HG02943 (cell line): ENCODE data around the gene OR51V1.

Experiments used
- ATAC-seq: cut with Tn5 transposase; IDR thresholded peaks from one replicate; pipeline ENCODE4 v1.9.1; 2021; ENCODE audit warnings: mild to moderate bottlenecking, low read depth, moderate library complexity; ENCODE audit not compliant: unreplicated experiment

The OR51V1 gene

GRCh38 chr11:5232176-5232575, 31.7 kb upstream of the OR51V1 start:
- ATAC-seq, result no peak

DNA sequence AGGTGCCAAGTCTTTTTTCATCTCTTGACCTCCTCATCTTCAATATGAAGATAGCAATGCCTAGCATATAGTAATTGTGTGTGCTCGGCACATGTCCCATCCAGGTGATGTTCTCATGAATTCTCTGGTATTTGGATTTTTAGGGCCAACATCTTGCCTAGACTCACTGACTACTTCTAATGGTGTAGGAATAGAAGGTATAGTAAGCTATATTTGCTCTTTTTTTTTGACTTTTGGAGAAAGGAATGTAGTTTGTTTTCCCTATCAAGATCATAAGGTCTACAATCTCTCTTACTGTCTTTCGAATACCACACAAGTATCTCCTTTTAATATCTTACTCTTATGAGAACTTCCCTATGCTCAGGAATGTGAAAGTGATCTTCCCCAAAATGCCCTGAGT, 30.6 kb upstream of the OR51V1 start:
- ATAC-seq, result no peak

- no peak for ATAC-seq
These were observed 29.8 kb upstream of the OR51V1 start for GRCh38 chr11:5230266-5230665.

GRCh38 chr11:5229796-5230195, 29.3 kb upstream of the OR51V1 start:
- no peak for ATAC-seq

- ATAC-seq, result no peak
These were observed 28.9 kb upstream of the OR51V1 start for GRCh38 chr11:5229356-5229755.

DNA sequence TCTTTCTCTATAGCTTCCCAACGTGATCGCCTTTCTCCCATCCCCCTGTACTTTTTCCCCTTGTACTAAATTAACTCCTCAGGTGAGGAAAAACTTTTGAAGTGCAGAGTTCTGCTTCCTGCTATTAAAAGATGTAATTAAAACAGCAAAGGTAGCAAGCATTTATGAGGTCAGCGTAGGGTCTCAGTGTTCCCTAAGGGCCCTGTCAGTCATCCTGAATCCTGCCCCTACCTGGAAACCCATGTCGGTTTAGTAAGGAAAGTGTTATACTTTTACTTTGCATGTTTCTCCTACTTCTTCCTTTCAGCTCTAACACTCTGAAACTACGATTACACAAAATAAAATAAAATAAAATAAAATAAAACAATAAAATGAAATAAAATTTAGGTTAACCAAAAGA, 27.6 kb upstream of the OR51V1 start:
- no peak for ATAC-seq

DNA sequence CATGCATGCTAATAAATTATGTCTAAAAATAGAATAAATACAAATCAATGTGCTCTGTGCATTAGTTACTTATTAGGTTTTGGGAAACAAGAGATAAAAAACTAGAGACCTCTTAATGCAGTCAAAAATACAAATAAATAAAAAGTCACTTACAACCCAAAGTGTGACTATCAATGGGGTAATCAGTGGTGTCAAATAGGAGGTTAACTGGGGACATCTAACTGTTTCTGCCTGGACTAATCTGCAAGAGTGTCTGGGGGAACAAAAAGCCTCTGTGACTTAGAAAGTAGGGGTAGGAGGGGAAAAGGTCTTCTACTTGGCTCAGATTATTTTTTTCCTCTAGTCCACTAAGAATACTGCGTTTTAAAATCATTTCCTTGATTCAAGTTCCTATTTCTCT, 27.2 kb upstream of the OR51V1 start:
- no peak for ATAC-seq

- no peak for ATAC-seq
These were observed 26.3 kb upstream of the OR51V1 start, which contains the start of gene HBB for GRCh38 chr11:5226732-5227310. HBB (minus strand) TSS chr11:5227071; CDS start chr11:5227021, 50 bp downstream.

DNA sequence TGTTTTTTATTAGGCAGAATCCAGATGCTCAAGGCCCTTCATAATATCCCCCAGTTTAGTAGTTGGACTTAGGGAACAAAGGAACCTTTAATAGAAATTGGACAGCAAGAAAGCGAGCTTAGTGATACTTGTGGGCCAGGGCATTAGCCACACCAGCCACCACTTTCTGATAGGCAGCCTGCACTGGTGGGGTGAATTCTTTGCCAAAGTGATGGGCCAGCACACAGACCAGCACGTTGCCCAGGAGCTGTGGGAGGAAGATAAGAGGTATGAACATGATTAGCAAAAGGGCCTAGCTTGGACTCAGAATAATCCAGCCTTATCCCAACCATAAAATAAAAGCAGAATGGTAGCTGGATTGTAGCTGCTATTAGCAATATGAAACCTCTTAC, 25.0 kb upstream of the OR51V1 start:
- no peak for ATAC-seq

- ATAC-seq, result no peak
These were observed 24.3 kb upstream of the OR51V1 start for GRCh38 chr11:5224538-5225479.

GRCh38 chr11:5223686-5224085, 23.2 kb upstream of the OR51V1 start:
- no peak for ATAC-seq

GRCh38 chr11:5223146-5223545, 22.7 kb upstream of the OR51V1 start:
- ATAC-seq, result no peak

DNA sequence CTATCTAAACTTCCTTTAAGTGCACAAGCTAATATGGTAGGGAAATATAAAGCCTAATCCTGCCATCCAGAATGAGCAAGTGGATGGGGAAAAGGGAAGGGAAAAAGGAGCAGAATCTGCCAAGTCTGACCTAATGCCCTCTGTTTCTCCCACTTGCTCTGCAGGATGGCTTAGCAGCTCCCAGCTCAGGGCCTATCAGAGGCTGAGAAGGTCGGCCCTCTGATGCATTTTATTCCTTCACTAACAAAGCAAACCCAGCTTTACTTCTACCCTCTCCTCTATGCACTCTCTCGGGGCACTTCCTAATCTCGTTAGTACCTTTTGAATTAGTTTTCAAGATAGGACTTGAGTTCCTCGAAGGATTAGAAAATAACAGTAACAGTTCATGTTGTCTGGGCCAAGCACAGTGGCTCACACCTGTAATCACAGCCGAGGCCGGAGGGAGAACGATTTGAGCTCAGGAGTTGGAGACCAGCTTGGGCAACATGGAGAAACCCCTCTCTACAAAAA, 9.9 kb upstream of the OR51V1 start:
- no peak for ATAC-seq

DNA sequence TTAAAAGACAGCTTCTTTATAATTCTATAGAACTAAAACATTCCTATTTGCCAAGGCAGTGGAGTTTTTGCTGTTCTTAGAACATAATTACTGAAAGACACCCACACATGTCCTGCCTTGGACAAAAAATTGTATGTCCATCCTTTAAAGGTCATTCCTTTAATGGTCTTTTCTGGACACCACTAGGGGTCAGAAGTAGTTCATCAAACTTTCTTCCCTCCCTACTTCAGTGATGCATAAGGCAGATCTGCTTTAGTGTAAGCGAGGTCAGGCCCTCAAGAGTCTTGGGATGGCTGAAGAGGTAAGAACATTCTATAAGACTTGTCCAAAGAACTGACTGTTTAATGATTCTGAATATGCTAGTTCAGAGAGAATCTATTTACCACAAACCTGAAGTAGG, 4.3 kb upstream of the OR51V1 start:
- ATAC-seq, result peak; percentile 84

- no peak for ATAC-seq
These were observed 2.9 kb upstream of the OR51V1 start for GRCh38 chr11:5203366-5203765.

DNA sequence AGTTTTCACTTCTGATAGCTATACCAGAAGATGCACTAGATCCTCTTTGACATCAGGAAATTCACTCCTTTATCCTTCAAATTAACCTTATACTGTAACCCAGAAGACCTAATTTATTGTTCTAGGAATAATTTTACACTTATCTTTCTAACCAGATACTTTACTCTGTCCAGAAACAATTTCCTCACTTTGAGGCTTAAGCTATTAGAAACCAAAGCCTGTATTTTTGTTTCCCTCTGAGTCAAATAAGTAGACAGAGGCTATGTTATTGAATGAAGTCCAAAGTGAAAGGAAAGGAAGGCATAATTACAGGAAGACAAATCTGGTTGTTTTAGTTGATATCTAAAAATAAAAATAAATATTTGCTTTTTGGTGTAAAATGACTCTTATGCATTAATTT, 2.2 kb downstream of the OR51V1 start:
- no peak for ATAC-seq

DNA sequence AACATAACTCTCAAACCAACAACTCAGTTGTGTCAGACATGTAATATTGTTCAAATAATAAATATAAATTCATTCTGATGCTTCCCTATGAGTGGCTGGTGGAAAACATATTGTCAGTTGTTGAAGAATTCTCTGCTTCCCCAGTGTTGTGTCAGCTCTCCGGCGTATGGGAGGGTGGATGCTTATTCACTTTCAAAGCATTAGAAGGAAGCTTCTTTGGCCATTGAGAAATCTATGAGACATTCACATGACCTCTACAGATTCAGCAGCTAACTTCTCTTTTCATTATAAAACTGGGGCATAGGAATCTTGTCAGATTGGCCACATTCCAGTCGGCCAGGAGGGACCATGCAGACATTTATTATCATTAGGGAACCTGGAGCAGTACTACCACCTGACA, 2.9 kb downstream of the OR51V1 start:
- ATAC-seq, result no peak

DNA sequence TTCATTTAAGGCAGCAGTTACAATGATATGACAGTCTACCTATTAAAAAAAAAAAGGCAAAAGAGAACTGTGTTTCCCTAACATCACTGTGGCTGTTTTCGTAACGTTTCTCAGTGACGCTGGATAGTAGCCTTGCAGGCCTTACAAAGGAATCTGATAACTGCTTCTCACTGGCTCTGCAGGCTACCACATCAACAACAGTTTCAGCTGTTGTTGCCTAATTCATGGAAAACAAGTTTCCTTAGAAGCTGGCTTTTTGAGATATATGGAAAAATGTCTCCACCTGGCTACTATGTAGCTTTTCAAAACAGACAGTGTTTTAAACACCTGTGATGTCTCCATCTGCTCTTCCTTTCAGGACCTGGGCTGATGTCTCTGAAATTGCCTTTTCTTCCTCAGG, 3.8 kb downstream of the OR51V1 start:
- no peak for ATAC-seq

- no peak for ATAC-seq
These were observed 4.4 kb downstream of the OR51V1 start for GRCh38 chr11:5196067-5196466.

GRCh38 chr11:5192738-5193137, 7.7 kb downstream of the OR51V1 start:
- no peak for ATAC-seq

DNA sequence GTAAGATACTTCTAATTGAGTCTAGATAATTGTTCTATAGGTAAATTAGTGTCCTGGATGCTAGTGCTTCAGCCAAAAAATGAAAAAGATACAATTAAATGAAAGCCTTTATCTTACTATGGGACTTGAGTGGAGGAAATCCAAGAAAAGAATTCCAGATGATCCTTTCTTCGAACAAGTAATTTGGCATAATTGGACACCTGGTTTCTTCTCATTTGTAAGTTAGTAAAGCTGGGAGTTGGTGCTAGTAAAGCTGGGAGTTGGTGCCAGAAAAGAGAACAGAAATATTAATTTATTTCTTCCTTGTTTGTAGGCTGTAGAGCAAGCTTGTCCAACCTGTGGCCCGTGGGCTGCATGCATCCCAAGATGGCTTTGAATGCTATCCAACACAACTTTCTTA, 12.3 kb downstream of the OR51V1 start:
- ATAC-seq, result no peak
